ENCODE data around the gene DVL1. TPM values are rescaled to one million over a fixed set of nuclear protein-coding genes. Genes with fewer than 3 reads are reported as not detected.
A peak's percentile ranks its signal among the peaks of the same experiment; 100 is the strongest.

DVL1 gene
- total RNA-seq, 1 donor from 2014 or later, result 66.0 TPM

DNA sequence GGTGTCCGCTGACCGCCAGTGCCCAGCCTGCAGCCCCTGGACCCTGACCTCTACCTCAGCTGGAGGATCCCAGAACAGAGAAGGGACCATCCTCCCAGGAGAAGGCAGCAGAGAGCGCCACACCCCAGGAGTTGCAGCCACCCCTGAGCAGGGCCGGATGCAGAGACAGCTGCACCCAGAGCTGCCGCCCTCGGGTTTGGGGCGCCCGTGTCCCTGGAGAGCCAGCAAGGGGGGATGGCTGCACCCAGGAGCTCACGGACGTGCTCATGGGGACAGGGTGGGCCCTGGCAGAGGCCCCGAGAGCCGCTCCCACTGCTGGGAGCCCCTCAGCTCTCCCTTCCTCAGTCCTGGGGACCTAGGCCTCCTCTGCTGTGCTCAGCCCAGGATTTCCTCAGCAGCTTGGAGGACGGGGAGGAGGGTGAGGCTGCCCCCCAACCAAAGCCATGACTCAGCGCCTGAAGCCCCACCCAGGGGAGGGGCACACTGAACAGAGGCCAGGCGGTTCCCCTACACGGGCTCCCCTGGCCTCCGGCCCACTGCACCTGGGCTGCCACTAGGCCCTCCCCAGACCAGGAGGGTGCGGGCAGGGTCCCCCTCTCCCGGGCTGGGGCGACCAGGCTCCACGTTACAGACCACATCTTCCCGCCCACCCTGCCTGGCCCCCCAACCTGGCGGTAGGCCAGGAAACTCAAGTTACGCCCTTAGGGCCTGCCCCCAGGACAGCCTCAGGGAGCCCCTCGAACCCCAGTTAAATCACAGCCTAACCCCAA lies 43.7 kb downstream of the DVL1 start:
- peak overlapping the region; percentile 92 for H3K4me3 ChIP-seq
- H3K9me3 ChIP-seq, result no peaks in the 10 kb centered on the region
- intact Hi-C loops (cut with DNase I), result no loop called here
- H3K27ac ChIP-seq, result peak overlapping the region; percentile 52
- peak; percentile 2 for ATAC-seq
- peaks cover 41% of the 10 kb centered on the region for H3K4me1 ChIP-seq
- DNase-seq, result no peak
- H3K36me3 ChIP-seq, result peaks cover 4% of the 10 kb centered on the region
- H3K27me3 ChIP-seq, result no peaks in the 10 kb centered on the region
- TF ChIP-seq CTCF (IDR thresholded peaks at IDR 0.05), result no peak

GRCh38 chr1:1304331-1305299 lies 44.6 kb downstream of the DVL1 start:
- H3K9me3 ChIP-seq, result no peaks in the 10 kb centered on the region
- peak overlapping the region; percentile 92 for H3K4me3 ChIP-seq
- TF ChIP-seq CTCF (IDR thresholded peaks at IDR 0.05), result no peak
- peak overlapping the region; percentile 52 for H3K27ac ChIP-seq
- ATAC-seq, result no peak
- intact Hi-C loops (cut with DNase I), result no loop called here
- no peaks in the 10 kb centered on the region for H3K27me3 ChIP-seq
- no peaks in the 10 kb centered on the region for H3K36me3 ChIP-seq
- DNase-seq, result no peak
- peaks cover 37% of the 10 kb centered on the region for H3K4me1 ChIP-seq

DNA sequence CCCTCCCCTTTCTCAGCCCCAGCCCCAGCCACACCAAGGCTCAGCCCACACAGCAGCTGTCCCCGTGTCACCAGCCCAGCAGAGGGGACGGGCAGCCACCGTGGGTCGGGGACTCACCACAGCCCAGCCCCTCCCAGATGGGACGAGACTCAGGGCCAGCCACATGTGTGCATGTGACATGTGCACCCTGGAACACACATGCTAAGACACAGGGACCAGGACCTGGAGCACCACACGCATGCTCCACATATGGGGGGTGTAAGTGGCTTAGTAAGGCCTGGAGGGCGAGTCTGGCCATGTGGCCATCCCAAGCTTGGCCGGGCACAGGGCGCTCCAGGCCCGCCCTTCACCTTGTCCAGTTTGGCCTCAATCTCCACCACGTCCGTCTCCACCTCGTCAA lies 45.5 kb downstream of the DVL1 start:
- no peaks in the 10 kb centered on the region for H3K9me3 ChIP-seq
- TF ChIP-seq CTCF (IDR thresholded peaks at IDR 0.05), result no peak
- H3K27ac ChIP-seq, result no peak overlapping the region
- DNase-seq (no peak), ATAC-seq (no peak)
- no peaks in the 10 kb centered on the region for H3K36me3 ChIP-seq
- peaks cover 30% of the 10 kb centered on the region for H3K4me1 ChIP-seq
- H3K27me3 ChIP-seq, result no peaks in the 10 kb centered on the region
- intact Hi-C loops (cut with DNase I), result no loop called here
- no peak overlapping the region for H3K4me3 ChIP-seq

DNA sequence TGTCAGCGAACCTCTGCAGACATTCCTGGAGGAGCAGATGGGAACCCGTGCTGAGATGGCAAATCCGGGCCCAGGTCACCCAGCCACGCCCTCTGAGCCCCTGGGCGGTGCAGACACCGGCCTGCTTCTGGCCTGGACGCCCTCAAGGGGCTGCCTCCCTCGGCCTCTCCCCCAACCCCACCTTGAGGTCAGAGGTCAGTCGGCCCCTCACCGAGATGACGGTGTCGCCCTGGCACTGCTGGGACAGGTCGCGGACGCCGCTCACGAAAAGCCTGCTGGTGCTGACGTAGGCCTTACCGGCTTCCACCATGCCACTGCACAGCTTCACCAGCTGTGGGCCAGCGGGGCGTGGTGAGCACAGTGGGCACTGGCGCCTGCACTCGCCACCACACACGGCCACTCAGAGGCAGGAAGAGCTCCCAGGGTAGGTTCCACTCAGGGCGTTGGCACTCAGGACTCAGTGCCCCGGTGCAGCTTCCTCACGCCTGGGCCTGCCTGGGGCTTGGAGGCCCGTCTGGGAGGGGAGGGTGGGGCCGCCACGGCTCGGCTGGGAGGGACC lies 46.2 kb downstream of the DVL1 start:
- intact Hi-C loops (cut with DNase I), result no loop called here
- H3K27ac ChIP-seq, result no peak overlapping the region
- DNase-seq, result no peak

More for the DNA sequence above, 46.2 kb downstream of the DVL1 start:
- H3K9me3 ChIP-seq, result no peaks in the 10 kb centered on the region
- no peak for ATAC-seq
- no peak for TF ChIP-seq CTCF (IDR thresholded peaks at IDR 0.05)
- H3K4me1 ChIP-seq, result peaks cover 30% of the 10 kb centered on the region
- H3K36me3 ChIP-seq, result no peaks in the 10 kb centered on the region
- H3K4me3 ChIP-seq, result no peak overlapping the region
- no peaks in the 10 kb centered on the region for H3K27me3 ChIP-seq

All from upper lobe of right lung (tissue), 1 donor.